HepG2 (cell line): ENCODE measurements around the gene NPBWR2. TPM values are rescaled to one million over a fixed set of nuclear protein-coding genes. Genes with fewer than 3 reads are reported as not detected.

Experiments
- ATRX ChIP-seq: sonication (generic); formaldehyde crosslinking; IDR thresholded peaks from 2 replicates; pipeline ENCODE4 v1.4.0; 2020; ENCODE audit warnings: missing genetic modification reagents, borderline replicate concordance
- CAMTA2 ChIP-seq: sonication (generic); formaldehyde crosslinking; IDR thresholded peaks from 2 replicates; pipeline ENCODE4 v1.4.0; 2020; ENCODE audit warnings: mild to moderate bottlenecking, missing genetic modification reagents, borderline replicate concordance
- CEBPZ ChIP-seq: IDR thresholded peaks from 2 replicates; pipeline ENCODE4 v1.6.1; 2012; ENCODE audit warnings: low read length, improper control_type of control experiment
- CENPT ChIP-seq: sonication (generic); formaldehyde crosslinking; IDR thresholded peaks from 2 replicates; pipeline ENCODE4 v1.8.0; 2022; ENCODE audit warnings: low read depth, mild to moderate bottlenecking, moderate library complexity, missing genetic modification reagents
- FOXM1 ChIP-seq: sonication (generic); formaldehyde crosslinking; IDR thresholded peaks from 2 replicates; pipeline ENCODE4 v1.5.0; 2020; ENCODE audit warnings: missing genetic modification reagents
- HNRNPH1 ChIP-seq: fragments of 200-400 bp; formaldehyde crosslinking; optimal IDR thresholded peaks from 2 replicates; pipeline ENCODE3; 2017; ENCODE audit warnings: mild to moderate bottlenecking, low read depth, low read length
- KDM1A ChIP-seq: IDR thresholded peaks from 2 replicates; pipeline ENCODE4 v1.6.1; 2016; ENCODE audit warnings: missing compliant biosample characterization
- MYC ChIP-seq: sonication (generic); formaldehyde crosslinking; IDR thresholded peaks from 2 replicates; pipeline ENCODE4 v1.9.0; 2021; ENCODE audit warnings: missing genetic modification reagents, borderline replicate concordance
- NFATC3 ChIP-seq: sonication (generic); formaldehyde crosslinking; IDR thresholded peaks from 2 replicates; pipeline ENCODE4 v1.5.1; 2020; ENCODE audit warnings: mild to moderate bottlenecking, missing genetic modification reagents
- RAD51 ChIP-seq: fragments of 450-650 bp; IDR thresholded peaks from 2 replicates; pipeline ENCODE4 v1.6.1; 2016; ENCODE audit warnings: borderline replicate concordance
- SP140L ChIP-seq: sonication (generic); formaldehyde crosslinking; IDR thresholded peaks from 2 replicates; pipeline ENCODE4 v1.4.0; 2020; ENCODE audit warnings: missing genetic modification reagents, borderline replicate concordance
- ZBTB49 ChIP-seq: sonication (generic); formaldehyde crosslinking; IDR thresholded peaks from 2 replicates; pipeline ENCODE4 v1.4.0; 2020; ENCODE audit warnings: missing genetic modification reagents, borderline replicate concordance
- ZFP1 ChIP-seq: IDR thresholded peaks from 2 replicates; pipeline ENCODE4 v1.6.1; 2016
- ZKSCAN1 ChIP-seq: fragments of 150-350 bp; IDR thresholded peaks from 2 replicates; pipeline ENCODE4 v1.6.1; 2014; ENCODE audit warnings: low read length
- ZNF124 ChIP-seq: sonication (generic); formaldehyde crosslinking; IDR thresholded peaks from 2 replicates; pipeline ENCODE4 v1.4.0; 2020; ENCODE audit warnings: missing genetic modification reagents
- ZNF232 ChIP-seq: sonication (generic); formaldehyde crosslinking; IDR thresholded peaks from 2 replicates; pipeline ENCODE4 v1.4.0; 2020; ENCODE audit warnings: missing genetic modification reagents, borderline replicate concordance
- ZNF235 ChIP-seq: sonication (generic); formaldehyde crosslinking; IDR thresholded peaks from 2 replicates; pipeline ENCODE4 v1.8.1; 2023; ENCODE audit warnings: mild to moderate bottlenecking, missing genetic modification reagents, borderline replicate concordance
- ZNF335 ChIP-seq: sonication (generic); formaldehyde crosslinking; IDR thresholded peaks from 2 replicates; pipeline ENCODE4 v1.4.0; 2020; ENCODE audit warnings: missing genetic modification reagents
- ZNF605 ChIP-seq: sonication (generic); formaldehyde crosslinking; IDR thresholded peaks from 2 replicates; pipeline ENCODE4 v1.8.0; 2022; ENCODE audit warnings: mild to moderate bottlenecking, missing genetic modification reagents
- ZNF773 ChIP-seq: sonication (generic); formaldehyde crosslinking; IDR thresholded peaks from 2 replicates; pipeline ENCODE4 v1.4.0; 2020; ENCODE audit warnings: missing genetic modification reagents, borderline replicate concordance
- polyA plus RNA-seq, 8 experiments: library from polyadenylated mRNA; depleted of rRNA in 3 of 8; stranded (reverse) in 7 of 8; unstranded in 1 of 8; fragments of >200 nt; fragmentation: Illumina TruSeq in 4 of 8; extraction: Trizol in 4 of 8; gene quantifications; 2 replicates each; pipeline versions ENCODE4 v1.2.1 to v1.2.3, GENCODE V29; 2011 to 2016; ENCODE audit warnings: low read depth in 4 of 8, missing spikeins in 1 of 8, mixed read lengths in 1 of 8; ENCODE audit not compliant: insufficient read depth in 1 of 8
- total RNA-seq, 5 experiments: library from RNA; depleted of rRNA; stranded (reverse); fragments of >200 nt; fragmentation: Illumina TruSeq; extraction: Trizol; gene quantifications; 2 replicates each; pipeline ENCODE4 v1.2.3, GENCODE V29; 2016; ENCODE audit warnings: low read depth in 1 of 5
- TF ChIP-seq, protein P1 (sequence below): sonication (generic); formaldehyde crosslinking; IDR thresholded peaks from 2 replicates; pipeline ENCODE4 v1.4.0; 2020; ENCODE audit warnings: low read depth, mild to moderate bottlenecking, missing genetic modification reagents
- TF ChIP-seq, protein P2 (sequence below): sonication (generic); formaldehyde crosslinking; IDR thresholded peaks from 2 replicates; pipeline ENCODE4 v1.9.0; 2021; ENCODE audit warnings: missing genetic modification reagents, mild to moderate bottlenecking, borderline replicate concordance

Gene NPBWR2
- total and polyA plus RNA-seq, 2 of the 13 experiments (the other 11 are each of a cell fraction or from before 2014, with no cell fraction given), result not detected

DNA sequence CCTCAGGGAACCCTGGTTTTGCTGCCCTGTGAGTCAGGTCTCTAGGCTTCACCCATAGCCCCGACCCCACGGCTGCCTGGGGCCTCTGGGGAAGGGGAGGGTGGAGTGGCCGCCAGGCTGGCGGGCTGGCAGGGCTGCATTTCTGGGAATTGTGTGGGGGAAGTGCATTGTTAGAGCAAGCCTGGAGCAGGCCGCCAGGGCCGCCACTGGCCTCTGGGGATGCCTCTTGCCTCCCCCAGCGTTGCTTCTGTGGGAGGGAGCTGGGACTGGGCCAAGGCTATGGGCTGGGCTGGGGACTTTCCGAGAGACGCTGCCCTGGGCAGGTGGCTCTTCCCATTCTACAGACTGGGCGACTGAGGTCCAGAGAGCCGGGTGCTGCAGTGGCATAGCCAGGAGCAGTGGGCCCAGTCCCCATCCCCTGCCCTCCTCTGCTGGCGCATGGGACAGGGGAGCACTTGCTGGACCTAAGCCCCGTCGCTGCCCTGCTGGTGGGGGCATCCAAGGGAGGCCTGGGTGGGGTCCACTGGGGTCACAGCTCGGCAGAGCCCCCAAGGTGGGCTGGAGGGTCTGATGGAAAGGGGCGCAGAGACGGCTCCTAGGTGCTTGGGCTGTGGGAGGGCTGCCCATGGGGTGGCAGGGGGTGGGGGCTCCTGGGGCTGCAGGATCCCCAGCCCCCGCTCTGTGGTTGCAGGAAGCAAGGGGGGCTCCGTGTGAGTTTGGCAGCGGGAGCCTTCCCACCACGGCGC lies 51.3 kb downstream of the NPBWR2 start (continued):
- TF ChIP-seq CEBPZ (no peak), ZNF232 (CRISPR knock-in tag) (peak; percentile 81; the same call in 1 of the 2 replicates), SP140L (CRISPR knock-in tag) (0 out of 2 replicates have a peak, but pooled peaks have one; percentile 34), HNRNPH1 (no peak), CAMTA2 (CRISPR knock-in tag) (no peak), ZKSCAN1 (peak; percentile 13; the same call in 1 of the 2 replicates), ZFP1 (peak; percentile 19), KDM1A (peak; percentile 100), ZNF124 (no peak), NFATC3 (peak; percentile 92; the same call in 1 of the 2 replicates), CENPT (CRISPR knock-in tag) (no peak), ZNF773 (CRISPR knock-in tag) (0 out of 2 replicates have a peak, but pooled peaks have one; percentile 55), FOXM1 (CRISPR knock-in tag) (no peak), ZNF605 (no peak), ZNF235 (CRISPR knock-in tag) (0 out of 2 replicates have a peak, but pooled peaks have one; percentile 28), ZBTB49 (no peak), MYC (CRISPR knock-in tag) (0 out of 2 replicates have a peak, but pooled peaks have one; percentile 12), ATRX (CRISPR knock-in tag) (no peak), RAD51 (no peak), ZNF335 (CRISPR knock-in tag) (0 out of 2 replicates have a peak, but pooled peaks have one; percentile 45)
- TF ChIP-seq, protein P1, sequence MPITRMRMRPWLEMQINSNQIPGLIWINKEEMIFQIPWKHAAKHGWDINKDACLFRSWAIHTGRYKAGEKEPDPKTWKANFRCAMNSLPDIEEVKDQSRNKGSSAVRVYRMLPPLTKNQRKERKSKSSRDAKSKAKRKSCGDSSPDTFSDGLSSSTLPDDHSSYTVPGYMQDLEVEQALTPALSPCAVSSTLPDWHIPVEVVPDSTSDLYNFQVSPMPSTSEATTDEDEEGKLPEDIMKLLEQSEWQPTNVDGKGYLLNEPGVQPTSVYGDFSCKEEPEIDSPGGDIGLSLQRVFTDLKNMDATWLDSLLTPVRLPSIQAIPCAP, result no peak
- TF ChIP-seq, protein P2, sequence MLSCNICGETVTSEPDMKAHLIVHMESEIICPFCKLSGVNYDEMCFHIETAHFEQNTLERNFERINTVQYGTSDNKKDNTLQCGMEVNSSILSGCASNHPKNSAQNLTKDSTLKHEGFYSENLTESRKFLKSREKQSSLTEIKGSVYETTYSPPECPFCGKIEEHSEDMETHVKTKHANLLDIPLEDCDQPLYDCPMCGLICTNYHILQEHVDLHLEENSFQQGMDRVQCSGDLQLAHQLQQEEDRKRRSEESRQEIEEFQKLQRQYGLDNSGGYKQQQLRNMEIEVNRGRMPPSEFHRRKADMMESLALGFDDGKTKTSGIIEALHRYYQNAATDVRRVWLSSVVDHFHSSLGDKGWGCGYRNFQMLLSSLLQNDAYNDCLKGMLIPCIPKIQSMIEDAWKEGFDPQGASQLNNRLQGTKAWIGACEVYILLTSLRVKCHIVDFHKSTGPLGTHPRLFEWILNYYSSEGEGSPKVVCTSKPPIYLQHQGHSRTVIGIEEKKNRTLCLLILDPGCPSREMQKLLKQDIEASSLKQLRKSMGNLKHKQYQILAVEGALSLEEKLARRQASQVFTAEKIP, result no peak
